Nucleus accumbens (tissue), 56 donors: Measurements from ENCODE around the gene ZNF143.
"Not testable (repeated sequence)": the region's sequence is repeated elsewhere in the genome, so short reads cannot be mapped to it uniquely, and the experiment has no call there.

Source experiments
- DNase-seq, 56 donors: peaks; one replicate each; lab custom pipeline; 2025; lab: John Stamatoyannopoulos, UW

The ZNF143 gene

DNA sequence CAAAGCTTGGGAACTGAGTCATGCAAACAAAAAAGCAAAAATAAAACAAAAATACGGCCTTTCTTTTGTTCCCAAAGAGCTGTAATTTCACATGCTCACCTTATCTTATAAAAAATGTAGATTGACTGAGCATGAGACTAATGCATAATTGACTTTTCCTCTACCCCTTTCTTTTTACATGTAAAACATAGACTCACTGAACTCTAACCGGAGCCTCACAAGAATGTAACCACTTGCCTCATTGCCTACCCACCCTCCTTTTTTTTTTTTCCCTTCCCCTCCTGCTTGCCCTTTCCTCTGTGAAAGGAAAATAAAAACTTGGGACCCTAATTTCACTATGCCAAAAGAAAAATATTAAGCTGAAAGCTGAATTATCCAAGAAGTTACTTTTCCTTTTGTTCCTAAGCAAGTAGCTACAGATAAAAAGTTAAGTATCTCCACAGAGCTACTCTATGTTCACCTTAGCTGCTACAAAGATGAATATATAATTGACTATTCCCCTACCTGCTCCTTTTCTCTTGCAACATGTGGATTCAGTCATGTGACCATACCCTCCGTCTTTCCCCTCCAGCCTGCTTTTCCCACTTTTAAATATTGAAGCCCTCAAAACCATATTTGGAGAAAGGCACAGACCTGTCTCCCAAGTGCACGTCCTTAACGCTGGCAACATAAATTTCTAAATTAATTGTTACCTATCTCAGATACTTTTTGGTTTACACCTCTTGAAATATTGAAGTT, 73.1 kb downstream of the ZNF143 start:
- no peak for DNase-seq

DNA sequence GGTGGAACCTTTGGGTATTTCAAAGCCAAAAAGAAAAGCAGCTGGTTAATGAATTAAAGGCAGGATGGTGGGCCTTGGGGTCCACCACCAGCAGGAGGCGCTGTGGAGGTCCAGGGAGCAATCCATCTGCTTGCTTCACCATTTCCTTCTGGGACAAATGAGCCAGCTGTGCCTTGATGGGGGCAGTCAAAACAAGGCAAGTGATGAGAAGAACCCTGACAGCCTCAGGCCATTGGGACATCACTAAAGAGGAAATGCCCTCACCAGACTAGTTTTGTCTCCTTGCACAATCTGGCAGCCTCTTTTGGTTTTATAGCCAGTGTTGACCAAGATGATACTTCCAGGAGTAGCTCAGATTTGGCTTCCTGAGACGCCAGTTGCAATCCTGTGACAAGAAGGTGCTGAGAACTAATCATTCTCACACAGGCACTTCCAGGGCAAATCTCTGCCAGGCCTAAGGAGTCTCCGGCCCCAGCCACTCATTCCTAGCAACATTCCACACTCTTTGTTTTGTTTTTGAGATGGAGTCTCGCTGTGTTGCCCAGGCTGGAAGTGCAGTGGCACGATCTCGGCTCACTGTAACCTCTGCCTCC, 74.5 kb downstream of the ZNF143 start:
- DNase-seq, result peak in 34 of 56 donors; percentile 1 to 66 (median 18)

DNA sequence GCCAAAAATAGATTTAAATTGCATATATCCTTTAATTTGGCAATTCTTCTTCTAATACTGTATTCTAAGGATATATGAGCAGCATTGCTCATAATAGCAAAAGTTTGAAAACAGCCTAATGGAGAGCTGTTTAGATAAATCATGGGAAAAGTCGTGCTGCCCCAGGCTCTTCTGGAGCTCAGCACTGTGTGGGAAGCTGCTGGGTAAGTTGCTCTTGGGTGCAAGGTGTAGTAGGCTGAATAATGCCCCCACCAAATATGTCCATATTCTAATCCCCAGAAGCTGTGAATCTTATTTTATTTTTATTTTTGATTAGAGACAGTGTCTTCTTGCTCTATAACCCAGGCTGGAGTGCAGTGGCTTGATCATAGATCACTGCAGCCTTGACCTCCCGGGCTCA, 77.7 kb downstream of the ZNF143 start:
- DNase-seq, result no peak

DNA sequence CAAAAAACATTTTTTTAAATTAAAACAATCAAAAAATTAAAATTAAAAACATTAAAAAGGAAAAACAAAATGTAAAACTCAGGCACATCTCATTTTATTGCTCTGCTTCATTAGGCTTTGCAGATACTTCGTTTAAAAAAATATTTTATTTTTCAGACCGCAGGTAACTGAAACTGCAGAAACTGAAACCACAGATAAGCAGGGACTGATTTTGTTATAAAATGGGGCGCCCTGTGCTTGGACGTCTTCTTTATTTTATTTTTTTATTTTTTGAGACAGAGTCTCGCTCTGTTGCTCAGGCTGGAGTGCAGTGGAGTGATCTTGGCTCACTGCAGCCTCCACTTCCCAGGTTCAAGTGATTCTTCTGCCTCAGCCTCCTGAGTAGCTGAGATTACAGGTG, 88.4 kb downstream of the ZNF143 start:
- not testable (repeated sequence) for DNase-seq

GRCh38 chr11:9550191-9550628, 89.4 kb downstream of the ZNF143 start:
- DNase-seq, result no peak

- DNase-seq, result no peak
These were observed 100.6 kb downstream of the ZNF143 start for GRCh38 chr11:9561279-9561982.

DNA sequence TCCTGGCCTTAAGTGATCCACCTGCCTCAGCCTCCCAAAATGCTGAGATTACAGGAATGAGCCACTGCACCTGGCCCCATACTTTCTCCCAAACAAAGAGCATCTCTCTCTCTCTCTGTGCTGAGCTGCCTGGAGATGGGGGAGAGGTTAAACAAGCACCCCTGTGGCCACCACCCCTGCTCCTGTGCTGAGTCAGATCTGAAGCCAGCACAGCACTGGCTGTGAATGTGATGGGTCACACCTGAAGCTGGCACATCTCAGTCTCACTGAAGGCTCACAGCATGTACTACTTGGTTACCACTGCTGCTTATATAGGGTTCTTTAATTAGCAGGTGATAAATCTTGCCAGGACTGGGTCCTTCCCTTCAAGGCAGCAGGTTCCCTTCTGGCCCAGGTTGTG, 101.9 kb downstream of the ZNF143 start:
- DNase-seq, result no peak

DNA sequence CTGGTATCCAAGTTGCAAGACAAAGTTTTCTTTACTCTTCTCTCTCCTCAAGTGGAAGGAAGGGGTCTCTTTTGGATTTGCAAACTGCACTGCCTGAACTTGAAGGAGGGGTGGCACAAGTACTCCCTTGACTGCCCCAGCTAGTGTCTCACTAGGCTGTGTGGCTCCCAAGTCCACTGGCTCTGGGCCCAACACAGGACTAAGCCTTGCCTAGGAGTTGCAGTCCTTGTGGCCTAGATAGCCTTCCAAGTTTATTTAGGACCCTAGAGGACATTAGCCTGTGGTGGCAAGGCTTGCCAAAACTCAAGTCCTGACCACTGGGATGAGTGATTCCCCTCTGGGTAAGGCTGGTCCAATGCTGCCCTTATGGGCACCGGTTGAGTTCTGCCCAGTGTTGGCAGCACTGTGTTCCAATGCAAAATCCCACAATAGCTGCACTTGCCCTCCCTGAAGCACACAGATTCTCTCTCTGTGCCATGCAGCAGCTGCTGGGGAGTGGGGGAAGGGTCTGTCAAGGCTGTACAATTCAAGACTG, 102.5 kb downstream of the ZNF143 start:
- no peak for DNase-seq

DNA sequence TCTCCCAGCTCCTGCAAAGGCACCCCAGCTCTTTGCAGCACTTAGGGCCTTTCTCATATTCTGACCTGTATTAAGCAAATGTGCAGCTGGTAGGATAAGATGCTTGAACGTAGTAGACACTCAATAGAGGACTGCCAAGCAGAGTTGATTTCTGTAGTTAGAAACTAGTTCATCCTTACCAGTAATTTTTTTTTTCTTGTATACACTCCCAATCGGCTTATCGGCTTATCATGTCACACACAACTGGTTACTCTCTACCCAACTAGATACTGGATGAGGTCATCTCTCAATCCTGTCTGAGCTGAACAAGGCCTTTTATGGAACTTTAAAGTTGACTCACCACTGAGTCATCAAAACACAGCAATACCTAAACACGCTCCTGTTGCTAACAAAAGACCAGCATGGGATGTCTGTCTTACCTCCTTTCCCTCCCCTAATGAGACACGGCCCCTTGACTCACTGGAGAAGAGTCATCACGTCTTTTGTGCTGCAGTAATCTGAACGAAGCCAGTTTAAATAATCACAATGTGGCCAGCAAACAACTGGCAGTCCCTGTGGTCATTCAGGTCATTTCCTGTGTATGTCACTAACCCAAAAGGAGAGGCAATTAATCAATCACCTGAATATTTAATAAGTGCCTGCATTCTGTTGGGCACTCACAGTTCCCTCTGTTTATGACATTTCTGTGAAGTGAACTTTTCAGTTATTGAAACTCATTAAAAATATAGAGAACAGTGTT, 105.2 kb downstream of the ZNF143 start:
- DNase-seq, result peak in 2 of 56 donors; percentile 16 to 19

- no peak for DNase-seq
These were observed 105.8 kb downstream of the ZNF143 start for GRCh38 chr11:9566561-9567063.

DNA sequence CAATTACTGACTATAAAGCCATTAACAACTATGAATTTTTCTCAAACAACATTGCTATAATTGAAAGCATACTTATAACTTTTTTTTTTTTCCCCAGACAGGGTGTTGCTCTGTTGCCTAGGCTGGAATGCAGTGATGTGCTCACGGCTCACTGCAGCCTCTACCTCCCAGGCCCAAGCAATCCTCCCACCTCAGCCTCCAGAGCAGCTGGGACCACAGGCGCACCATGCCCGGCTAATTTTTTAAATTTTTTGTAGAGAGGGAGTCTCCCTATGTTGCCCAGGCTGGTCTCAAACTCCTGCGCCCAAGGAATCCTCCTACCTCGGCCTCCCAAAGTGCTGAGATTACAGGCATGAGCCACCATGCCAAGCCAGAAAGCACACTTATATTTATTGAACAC, 106.6 kb downstream of the ZNF143 start:
- DNase-seq, result no peak

DNA sequence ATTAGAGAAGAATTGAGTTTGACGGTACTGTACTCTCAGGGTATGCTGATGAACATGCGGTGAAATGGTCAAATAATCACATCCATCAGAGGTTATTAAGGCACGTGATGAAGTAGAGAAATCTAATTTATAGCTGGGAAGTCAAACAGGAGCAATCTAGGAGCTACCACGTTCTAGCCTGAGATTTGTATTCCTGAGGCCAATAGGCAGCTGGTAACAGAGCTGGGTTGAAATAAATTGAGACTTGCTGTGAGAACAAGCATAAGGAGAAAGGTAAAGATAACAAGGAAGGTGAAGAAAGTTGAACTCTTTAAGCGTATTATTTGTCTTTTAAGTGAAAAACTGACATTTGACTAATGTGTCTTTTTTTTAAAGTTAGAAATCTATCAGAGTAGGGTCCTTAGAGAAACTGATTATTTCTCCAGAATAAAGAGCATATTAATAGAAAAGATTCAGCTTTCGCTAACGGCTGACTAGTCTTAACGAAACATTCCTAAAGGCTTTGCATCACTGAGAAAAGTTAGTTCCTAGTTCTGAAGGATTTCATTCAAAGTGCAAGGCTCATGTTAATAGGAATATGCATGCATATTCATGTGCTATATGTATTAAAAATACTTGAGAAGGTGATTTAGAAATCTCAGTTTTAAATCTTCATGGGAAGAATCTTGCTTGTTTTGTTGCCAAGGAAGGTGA, 107.5 kb downstream of the ZNF143 start:
- DNase-seq, result no peak

- peak in 2 of 56 donors; percentile 2 to 16 for DNase-seq
These were observed 108.2 kb downstream of the ZNF143 start for GRCh38 chr11:9568854-9569587.

- DNase-seq, result no peak
These were observed 108.9 kb downstream of the ZNF143 start for GRCh38 chr11:9569588-9570164.

DNA sequence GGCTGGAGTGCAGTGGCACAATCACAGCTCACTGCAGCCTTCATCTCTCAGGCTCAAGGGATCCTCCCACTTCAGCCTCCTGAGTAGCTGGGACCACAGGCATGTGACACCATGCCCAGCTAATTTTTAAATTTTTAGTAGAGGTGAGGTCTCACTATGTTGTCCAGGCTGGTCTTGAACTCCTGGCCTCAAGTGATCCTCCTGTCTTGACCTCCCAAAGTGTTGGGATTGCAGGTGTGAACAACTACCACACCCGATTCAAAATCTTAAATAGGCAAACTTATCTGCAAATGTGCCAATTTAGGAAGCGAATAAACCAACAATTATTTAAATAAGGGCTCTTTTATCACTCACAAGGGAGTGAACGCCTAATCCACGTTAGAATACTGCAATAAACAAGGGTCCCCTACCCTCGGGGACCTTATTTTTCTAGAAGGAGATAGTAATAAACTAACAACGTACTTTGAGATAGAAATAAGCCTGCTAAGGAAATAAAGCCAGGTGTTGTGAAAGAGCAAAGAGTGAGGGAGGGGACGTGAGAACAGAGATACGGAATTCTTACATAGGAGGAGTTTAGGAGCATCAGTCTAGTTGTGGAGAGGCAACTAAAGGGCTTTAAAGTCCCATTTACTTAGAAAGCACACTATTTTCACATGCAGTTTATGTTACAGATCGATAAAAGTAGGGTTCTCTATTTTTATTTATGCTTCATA, 109.7 kb downstream of the ZNF143 start:
- no peak for DNase-seq

GRCh38 chr11:9571071-9571762, 110.4 kb downstream of the ZNF143 start:
- DNase-seq, result no peak

DNA sequence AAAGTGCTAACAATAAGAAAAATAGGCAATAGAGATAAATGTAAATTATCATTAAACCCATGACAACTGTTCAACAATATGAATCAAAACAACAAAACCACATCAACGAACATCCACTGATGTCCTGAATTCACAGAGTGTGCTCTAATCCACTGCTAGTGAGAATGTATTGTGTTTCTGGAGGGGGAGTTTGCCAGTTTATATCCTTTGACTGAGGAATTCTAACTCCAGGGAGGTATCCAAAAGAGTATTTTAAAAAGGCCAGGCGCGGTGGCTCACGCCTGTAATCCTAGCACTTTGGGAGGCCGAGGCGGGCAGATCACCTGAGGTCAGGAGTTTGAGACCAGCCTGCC, 110.9 kb downstream of the ZNF143 start:
- DNase-seq, result no peak
